ACC112 (cell line): ENCODE results near the gene TICAM2.

Source experiments
- H2AFZ ChIP-seq: fragments of 200-600 bp; sonication (generic); one replicate; pipeline ENCODE4 v1.6.0; 2017; ENCODE audit warnings: antibody characterized with exemption, low read length; ENCODE audit not compliant: unreplicated experiment
- H3K27ac ChIP-seq: fragments of 200-600 bp; sonication (generic); 2 replicates; pipeline ENCODE4 v1.5.1; 2014; ENCODE audit warnings: low read depth, mild to moderate bottlenecking, antibody characterized with exemption, low read length, moderate library complexity
- H3K27me3 ChIP-seq: fragments of 200-600 bp; sonication (generic); 2 replicates; pipeline ENCODE4 v1.6.1; 2014; ENCODE audit warnings: mild to moderate bottlenecking, antibody characterized with exemption, low read length, moderate library complexity, mixed read lengths; ENCODE audit not compliant: insufficient read depth
- H3K36me3 ChIP-seq: fragments of 200-600 bp; sonication (generic); 2 replicates; pipeline ENCODE4 v1.6.1; 2016; ENCODE audit warnings: mild to moderate bottlenecking, antibody characterized with exemption, low read length, moderate library complexity, mixed read lengths; ENCODE audit not compliant: insufficient read depth
- H3K4me1 ChIP-seq: fragments of 200-600 bp; sonication (generic); one replicate; pipeline ENCODE4 v1.6.1; 2016; ENCODE audit warnings: low read length, mixed read lengths; ENCODE audit not compliant: insufficient read depth, unreplicated experiment, control insufficient read depth
- H3K4me3 ChIP-seq: fragments of 200-600 bp; sonication (generic); 2 replicates; pipeline ENCODE4 v1.5.1; 2014; ENCODE audit warnings: mild to moderate bottlenecking, low read depth, low read length
- H3K79me2 ChIP-seq: fragments of 200-600 bp; sonication (generic); one replicate; pipeline ENCODE4 v1.6.0; 2016; ENCODE audit warnings: low read length; ENCODE audit not compliant: control insufficient read depth, unreplicated experiment, insufficient read depth

Gene TICAM2

GRCh38 chr5:115634343-115635132 is 32.3 kb upstream of the TICAM2 start:
- Histone ChIP-seq H3K79me2 (no peaks in the 10 kb centered on the region), H2AFZ (peak overlapping the region; percentile 96), H3K4me3 (peak overlapping the region; percentile 71), H3K27ac (peak overlapping the region; percentile 3; the same call in 1 of the 2 replicates), H3K4me1 (peaks cover 6% of the 10 kb centered on the region), H3K27me3 (no peaks in the 10 kb centered on the region), H3K36me3 (no peaks in the 10 kb centered on the region)

GRCh38 chr5:115629903-115630302 is 27.6 kb upstream of the TICAM2 start:
- H3K36me3 ChIP-seq = no peaks in the 10 kb centered on the region
- H3K27me3 ChIP-seq = no peaks in the 10 kb centered on the region
- peaks cover 10% of the 10 kb centered on the region for H3K79me2 ChIP-seq
- no peak overlapping the region for H3K27ac ChIP-seq
- H3K4me1 ChIP-seq = peaks cover 10% of the 10 kb centered on the region
- H2AFZ ChIP-seq = no peak overlapping the region
- no peak overlapping the region for H3K4me3 ChIP-seq

GRCh38 chr5:115627295-115627865 is 25.1 kb upstream of the TICAM2 start:
- Histone ChIP-seq H2AFZ (no peak overlapping the region), H3K4me1 (peaks cover 18% of the 10 kb centered on the region)

GRCh38 chr5:115626445-115626823 is 24.2 kb upstream of the TICAM2 start:
- Histone ChIP-seq H3K79me2 (peaks cover 44% of the 10 kb centered on the region), H3K27ac (peak overlapping the region; percentile 51), H3K36me3 (0 out of 2 replicates have a peak, but pooled peaks cover 5% of the 10 kb centered on the region), H3K4me3 (peak overlapping the region; percentile 90), H3K27me3 (no peaks in the 10 kb centered on the region), H3K4me1 (peaks cover 24% of the 10 kb centered on the region), H2AFZ (peak overlapping the region; percentile 91)

More at GRCh38 chr5:115627295-115627865, 25.1 kb upstream of the TICAM2 start:
- Histone ChIP-seq H3K27ac (no peak overlapping the region), H3K27me3 (no peaks in the 10 kb centered on the region), H3K4me3 (no peak overlapping the region), H3K36me3 (0 out of 2 replicates have a peak, but pooled peaks cover under 1% of the 10 kb centered on the region), H3K79me2 (peaks cover 35% of the 10 kb centered on the region)

GRCh38 chr5:115625579-115626444 is 23.5 kb upstream of the TICAM2 start, which contains the start of gene TMED7:
Gene TMED7 (minus strand): TSS chr5:115626036. CDS start chr5:115625792, 244 bp downstream.
- peaks cover 6% of the 10 kb centered on the region; the same call in 1 of the 2 replicates for H3K36me3 ChIP-seq
- peak within 1 kb of the TSS; percentile 94 for H2AFZ ChIP-seq
- H3K79me2 ChIP-seq = peaks cover 51% of the 10 kb centered on the region
- H3K27ac ChIP-seq = peak within 1 kb of the TSS; percentile 80
- H3K4me1 ChIP-seq = peaks cover 29% of the 10 kb centered on the region
- no peaks in the 10 kb centered on the region for H3K27me3 ChIP-seq
- peak within 1 kb of the TSS; percentile 90 for H3K4me3 ChIP-seq

GRCh38 chr5:115624994-115625393 is 22.7 kb upstream of the TICAM2 start:
- Histone ChIP-seq H3K4me3 (peak overlapping the region; percentile 90), H3K79me2 (peaks cover 59% of the 10 kb centered on the region), H3K27me3 (no peaks in the 10 kb centered on the region), H2AFZ (no peak overlapping the region), H3K4me1 (peaks cover 29% of the 10 kb centered on the region), H3K27ac (peak overlapping the region; percentile 80; the same call in 1 of the 2 replicates), H3K36me3 (peaks cover 14% of the 10 kb centered on the region)

GRCh38 chr5:115623658-115624057 is 21.4 kb upstream of the TICAM2 start:
- Histone ChIP-seq H2AFZ (no peak overlapping the region), H3K36me3 (peaks cover 27% of the 10 kb centered on the region), H3K27ac (no peak overlapping the region), H3K79me2 (peaks cover 66% of the 10 kb centered on the region), H3K4me1 (peaks cover 29% of the 10 kb centered on the region), H3K4me3 (peak overlapping the region; percentile 90), H3K27me3 (no peaks in the 10 kb centered on the region)

GRCh38 chr5:115621365-115621900 is 19.2 kb upstream of the TICAM2 start:
- H3K4me1 ChIP-seq = peaks cover 25% of the 10 kb centered on the region
- H3K27ac ChIP-seq = no peak overlapping the region
- H3K27me3 ChIP-seq = no peaks in the 10 kb centered on the region
- H2AFZ ChIP-seq = no peak overlapping the region
- no peak overlapping the region for H3K4me3 ChIP-seq
- peaks cover 75% of the 10 kb centered on the region for H3K79me2 ChIP-seq
- H3K36me3 ChIP-seq = peaks cover 39% of the 10 kb centered on the region

- Histone ChIP-seq H3K27ac (no peak overlapping the region), H2AFZ (no peak overlapping the region), H3K36me3 (peaks cover 58% of the 10 kb centered on the region), H3K4me3 (no peak overlapping the region), H3K79me2 (peaks cover 47% of the 10 kb centered on the region), H3K27me3 (no peaks in the 10 kb centered on the region), H3K4me1 (peaks cover 8% of the 10 kb centered on the region)
Measured at GRCh38 chr5:115616892-115617291, 14.6 kb upstream of the TICAM2 start.

GRCh38 chr5:115616472-115616871 is 14.2 kb upstream of the TICAM2 start:
- H2AFZ ChIP-seq = no peak overlapping the region
- peaks cover 58% of the 10 kb centered on the region for H3K36me3 ChIP-seq
- H3K4me1 ChIP-seq = peaks cover 5% of the 10 kb centered on the region
- no peak overlapping the region for H3K4me3 ChIP-seq
- no peaks in the 10 kb centered on the region for H3K27me3 ChIP-seq
- H3K79me2 ChIP-seq = peaks cover 42% of the 10 kb centered on the region
- H3K27ac ChIP-seq = no peak overlapping the region
